DMS153 (cell line): Measurements from ENCODE around the gene NONO.
"Not testable (repeated sequence)": the region's sequence is repeated elsewhere in the genome, so short reads cannot be mapped to it uniquely, and the experiment has no call there.

Source experiments
- DNase-seq: peaks from one replicate; lab custom pipeline; 2025; lab: John Stamatoyannopoulos, UW

NONO gene, protein sequence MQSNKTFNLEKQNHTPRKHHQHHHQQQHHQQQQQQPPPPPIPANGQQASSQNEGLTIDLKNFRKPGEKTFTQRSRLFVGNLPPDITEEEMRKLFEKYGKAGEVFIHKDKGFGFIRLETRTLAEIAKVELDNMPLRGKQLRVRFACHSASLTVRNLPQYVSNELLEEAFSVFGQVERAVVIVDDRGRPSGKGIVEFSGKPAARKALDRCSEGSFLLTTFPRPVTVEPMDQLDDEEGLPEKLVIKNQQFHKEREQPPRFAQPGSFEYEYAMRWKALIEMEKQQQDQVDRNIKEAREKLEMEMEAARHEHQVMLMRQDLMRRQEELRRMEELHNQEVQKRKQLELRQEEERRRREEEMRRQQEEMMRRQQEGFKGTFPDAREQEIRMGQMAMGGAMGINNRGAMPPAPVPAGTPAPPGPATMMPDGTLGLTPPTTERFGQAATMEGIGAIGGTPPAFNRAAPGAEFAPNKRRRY

DNA sequence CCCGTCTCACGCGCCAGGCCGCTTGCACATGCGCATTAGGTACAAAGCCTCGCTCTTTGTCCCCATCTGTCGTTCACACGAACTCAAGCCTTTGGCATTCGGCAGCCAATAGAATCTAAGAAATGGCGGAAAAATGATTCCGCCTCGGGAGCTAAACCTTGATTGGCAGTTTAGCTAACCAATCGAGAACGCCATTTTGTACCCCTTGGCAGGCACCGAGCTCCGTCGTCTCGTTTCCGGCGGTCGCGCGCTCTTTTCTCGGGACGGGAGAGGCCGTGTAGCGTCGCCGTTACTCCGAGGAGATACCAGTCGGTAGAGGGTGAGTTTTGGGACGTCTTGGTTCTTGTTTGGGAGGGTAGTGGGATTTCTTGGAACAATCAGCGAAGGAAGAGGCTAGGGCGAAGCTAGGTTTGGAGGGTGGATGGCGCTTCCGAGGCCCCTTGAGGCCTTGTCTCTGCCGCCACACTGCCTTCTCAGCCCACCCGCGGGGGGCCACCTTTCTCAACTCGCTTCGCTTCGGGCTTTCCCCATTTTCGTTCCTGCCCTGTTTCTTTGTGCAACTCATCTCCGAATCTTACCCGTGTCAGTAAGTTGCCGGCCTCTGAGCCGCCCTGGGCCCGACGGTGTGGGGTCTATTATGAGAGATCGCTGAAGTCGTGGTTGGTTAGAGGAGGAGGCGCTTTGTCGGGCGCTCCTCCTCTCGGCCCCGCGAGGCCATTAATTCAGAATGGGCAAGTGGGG, at the start of gene NONO:
Gene NONO, plus strand, starts transcription at position 233 of the 741 bp plus-strand sequence. CDS start 7,003 bp downstream, outside the sequence.
- peak; percentile 97 for DNase-seq

DNA sequence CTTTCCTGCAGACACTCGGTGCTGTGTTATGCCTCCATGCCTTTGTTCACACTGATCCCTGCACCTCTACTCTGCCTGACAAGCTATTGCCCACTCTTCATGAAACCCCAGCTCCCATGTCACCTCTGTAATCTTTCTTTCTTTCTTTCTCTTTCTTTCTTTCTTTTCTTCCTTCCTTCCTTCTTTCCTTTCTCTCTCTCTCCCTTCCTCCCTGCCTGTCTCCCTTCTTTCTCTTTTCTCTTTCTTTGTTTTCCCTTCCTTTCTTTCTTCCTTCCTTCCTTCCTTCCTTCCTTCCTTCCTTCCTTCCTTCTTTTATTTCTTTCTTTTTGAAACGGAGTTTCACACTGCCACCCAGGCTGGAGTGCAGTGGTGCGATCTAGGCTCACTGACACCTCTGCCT, 48.0 kb upstream of the NONO start:
- no peak for DNase-seq

DNA sequence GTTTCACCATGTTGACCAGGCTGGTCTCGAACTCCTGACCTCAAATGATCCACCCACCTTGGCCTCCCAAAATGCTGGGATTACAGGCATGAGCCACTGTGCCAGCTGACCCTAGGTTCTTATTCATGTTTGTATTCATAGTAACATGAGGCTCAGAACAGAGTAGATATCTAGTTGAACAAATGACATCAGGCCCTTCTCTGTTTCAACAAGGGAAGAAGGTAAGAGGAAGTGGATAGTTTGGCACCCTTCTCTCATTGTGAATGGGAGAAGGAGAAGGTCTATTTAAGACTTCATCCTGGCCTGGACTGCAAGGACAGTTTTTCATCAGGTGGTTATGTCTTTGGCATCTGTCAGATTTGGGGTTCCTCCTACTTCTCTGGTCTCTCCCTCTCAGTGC, 46.6 kb upstream of the NONO start:
- no peak for DNase-seq

DNA sequence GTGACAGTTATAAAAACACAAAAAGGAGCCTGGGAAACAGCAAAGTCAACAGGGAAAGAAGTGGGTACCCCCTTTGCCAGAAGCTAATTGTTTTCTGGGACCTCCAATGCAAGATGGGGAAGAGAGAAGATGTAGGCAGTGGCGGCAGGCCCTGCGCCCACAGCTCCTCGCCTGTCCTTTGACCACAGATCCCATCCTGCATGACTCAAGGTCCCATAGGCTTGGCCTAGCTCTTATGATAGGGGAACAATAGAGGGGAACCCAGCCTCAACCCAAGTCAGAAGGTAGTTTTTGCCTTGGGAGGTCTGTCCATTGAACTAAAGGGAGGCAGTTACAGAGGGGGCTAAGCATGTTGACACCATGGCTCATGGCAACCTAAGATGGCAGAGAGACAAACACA, 43.7 kb upstream of the NONO start:
- no peak for DNase-seq

DNA sequence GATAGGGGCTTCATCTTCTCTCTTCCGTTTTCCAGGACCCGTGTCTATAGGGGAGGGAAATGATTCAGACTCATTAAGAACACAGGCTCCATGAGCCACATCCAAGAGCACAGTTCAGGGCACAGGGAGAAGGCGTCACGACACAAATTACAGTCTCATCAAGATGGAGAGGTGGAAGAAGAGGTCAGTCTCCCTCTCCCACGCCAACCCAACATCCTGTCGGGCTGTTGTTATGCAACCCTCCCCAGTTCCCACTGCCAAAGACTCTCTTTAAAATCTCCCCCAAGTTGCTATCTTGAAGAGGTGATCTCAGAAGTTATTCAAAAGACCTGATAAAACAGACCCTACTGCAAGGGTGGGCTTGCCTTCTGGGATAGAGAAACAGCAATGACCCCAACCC, 42.1 kb upstream of the NONO start:
- no peak for DNase-seq

DNA sequence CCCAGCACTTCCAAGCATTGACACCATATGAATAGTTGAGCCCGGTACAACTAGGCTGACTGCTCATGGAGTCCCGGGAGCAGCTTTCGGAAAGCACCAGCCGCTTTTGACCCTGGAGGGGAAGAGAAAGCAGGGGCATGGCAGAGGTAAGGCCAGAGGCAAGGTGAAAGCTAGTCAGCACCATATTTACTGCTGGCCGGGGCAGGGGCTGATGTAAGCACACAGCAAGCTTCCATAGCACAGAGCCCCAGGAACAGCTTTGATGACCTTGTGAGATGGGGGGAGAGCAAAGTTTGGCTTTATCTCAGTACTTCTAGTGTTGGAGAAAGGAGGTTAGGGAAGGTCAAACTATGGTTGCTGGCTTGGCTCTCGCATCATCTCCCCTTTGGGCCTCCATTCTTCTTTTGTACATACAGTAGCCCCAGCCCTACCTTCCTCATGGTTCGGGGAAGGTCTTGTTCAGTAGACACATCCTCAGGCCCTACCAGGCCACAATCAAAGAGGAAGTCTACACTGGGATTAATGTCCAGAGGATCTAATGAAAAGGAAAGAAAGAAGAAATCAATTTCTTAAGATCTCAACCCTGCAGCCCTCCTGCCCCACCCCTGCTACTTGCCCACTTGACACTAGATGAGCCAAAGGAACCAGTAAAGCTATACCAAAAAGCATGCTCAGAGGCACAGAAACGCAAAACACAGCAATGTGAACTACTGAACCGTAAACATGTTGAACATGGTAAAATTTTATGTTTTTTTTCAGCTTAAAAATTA, 38.9 kb upstream of the NONO start:
- DNase-seq = no peak

DNA sequence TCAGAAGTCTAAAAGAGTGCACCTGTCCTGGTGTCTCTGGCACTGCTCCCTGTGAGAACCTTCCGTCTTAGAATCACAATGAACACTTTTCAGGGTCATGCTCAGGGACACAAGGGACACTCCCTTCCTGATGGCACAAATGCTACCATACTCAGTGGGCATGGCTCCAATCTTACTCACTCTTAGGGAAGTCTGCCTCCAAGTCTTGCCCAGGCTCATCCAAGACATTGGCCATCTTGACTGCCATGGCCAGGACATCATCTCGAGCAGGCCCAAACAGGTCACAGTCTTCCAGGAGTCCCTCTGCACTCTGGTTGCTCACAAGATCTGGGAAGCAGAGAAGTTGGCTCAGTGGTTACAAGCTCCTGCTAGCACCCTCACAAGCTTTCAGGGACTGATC, 38.3 kb upstream of the NONO start:
- no peak for DNase-seq

DNA sequence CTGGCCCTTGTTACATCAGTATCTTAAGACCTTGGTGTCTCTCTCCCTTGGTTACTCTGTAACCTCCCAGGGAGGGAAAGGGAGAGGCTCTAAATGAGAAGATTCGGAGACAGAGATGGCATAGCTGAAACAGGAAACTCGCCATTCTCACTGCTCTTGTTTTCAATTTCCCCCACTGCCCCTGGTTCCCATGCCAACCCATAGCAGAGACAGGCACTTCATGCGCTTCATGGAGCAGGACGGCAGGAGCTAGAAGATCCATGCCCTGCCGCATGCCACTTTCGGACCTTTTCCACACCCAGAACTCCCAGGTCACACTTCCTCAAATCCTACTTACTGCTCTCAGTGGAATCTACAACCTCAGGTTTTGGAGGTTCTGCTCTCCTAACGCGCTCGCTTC, 32.6 kb upstream of the NONO start:
- no peak for DNase-seq

DNA sequence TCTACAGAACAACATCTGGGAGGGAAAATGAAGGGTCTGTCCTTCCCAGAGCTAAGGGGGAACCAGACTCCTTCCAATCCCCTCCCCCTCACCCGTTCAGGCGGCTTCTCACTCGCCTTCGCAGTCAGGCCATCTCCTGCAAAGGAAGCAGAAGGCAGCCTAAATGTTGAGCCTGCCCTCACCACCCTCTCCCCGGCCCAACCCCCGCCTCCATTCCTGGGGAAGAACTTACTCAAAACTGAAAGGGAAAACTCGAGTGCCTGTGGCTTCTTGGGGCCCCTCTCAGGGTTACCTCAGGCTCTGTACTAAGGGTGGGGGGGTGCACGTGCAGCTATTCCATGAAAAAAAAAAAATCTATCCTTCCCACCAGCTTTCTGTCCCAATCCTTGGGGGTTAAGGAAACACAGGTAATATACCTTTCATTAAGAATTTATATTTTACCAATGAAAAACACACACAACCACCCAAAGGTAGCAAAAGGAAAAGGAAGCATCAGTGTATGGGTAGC, 31.9 kb upstream of the NONO start:
- DNase-seq = no peak

DNA sequence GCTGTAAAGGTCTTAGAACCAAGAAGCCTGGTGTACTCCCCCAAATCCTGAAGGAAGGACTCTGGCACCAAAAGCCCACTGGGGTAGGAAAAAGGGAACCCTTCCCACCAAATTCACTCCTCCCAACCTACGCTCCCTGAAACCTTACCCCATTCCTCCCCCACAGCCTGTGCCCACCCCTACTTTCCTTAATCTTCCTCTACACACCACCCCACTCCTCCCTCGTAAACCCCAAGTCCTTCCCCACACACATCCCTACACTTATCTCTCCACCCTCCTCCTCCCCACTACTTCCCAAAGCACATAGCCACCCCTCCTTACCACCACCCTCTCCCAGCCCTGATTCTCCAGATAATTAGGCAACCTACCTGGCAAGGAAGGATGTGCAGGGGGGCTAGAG, 31.2 kb upstream of the NONO start:
- no peak for DNase-seq

DNA sequence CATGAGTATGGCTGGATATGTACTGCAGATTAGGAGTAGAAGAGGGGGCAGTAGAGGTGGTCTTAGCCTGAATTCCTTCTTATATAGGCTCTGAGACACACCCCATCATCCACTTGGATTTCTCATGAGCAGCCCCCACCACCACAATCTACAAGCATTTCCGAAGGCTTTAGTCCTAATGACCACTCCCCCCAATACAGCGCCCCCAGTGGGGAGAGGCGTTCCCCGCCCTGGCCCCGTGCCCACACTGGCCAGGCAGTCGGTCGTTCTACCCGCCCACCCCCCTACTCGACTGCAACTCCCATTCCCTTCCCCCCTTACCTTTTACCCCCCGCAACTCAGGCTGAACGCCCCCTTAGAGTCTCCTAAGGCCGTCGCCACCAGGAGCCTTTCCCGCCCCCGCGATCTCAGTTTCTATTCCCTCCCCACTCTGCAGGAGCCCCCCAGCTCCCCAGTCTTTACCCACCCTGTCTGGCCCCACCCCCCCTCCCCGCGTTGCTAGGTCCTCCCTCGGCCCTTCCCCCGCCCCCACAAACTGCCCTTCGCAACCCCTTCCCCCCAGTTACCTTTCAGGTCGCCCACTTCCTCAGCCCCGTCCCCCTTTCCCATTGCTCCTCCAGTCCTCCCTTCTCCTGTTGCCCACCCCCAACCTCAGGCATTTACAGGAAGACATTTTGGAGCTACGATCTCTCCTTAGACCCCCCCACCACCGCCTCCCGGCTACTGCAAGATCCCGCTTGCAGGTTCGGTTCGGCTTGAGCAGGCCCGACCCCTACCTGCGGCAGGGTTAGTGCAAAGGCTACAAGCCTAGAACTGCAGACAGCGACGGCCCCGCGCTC, 30.0 kb upstream of the NONO start:
- no peak for DNase-seq

DNA sequence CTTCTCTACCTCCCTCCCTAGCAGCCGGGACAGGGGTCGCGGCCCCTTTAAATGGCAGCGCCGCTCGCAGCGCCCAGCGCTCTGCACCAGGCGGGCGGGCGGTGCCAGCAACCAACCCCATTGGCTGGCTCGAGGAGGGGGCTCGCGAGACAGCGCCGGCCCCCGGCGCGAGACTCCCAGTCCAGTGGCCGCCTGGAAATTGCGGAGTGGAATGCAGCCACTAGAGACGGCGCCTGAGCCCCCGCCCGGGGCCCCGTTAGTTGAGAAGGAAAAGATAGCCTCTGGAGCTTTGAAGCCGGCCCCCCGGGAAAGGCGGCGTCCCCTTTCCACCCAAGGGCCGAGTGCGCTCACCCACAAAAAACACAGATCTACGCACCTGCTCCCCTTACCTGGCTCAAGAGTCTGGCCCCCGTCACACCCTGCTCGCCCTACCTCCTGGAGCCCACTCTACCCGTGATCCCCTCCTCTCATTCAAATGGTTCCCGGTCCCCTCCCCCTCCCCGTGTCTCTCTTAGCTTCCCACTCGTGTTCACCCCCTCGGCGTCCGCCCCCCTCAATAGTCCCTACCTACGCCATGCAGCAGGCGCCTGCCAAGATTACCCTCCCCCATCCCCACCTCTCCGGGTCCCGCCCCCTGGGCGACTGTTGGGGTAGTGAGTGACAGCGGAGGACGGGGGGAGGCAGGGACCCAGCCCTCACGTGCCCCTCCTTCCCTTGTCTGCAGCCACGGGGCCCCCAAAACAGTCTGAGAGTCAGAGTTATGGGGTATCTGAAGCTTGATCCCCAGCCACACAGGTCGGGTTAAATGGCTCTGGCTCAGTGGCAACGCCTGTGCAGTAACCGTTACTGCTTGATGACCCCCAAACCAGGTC, 29.1 kb upstream of the NONO start, which contains the start of gene ZMYM3:
Gene ZMYM3, minus strand, starts transcription at position 49 of the 872 bp plus-strand sequence. CDS start 885 bp downstream, outside the sequence.
- DNase-seq = peak; percentile 76

DNA sequence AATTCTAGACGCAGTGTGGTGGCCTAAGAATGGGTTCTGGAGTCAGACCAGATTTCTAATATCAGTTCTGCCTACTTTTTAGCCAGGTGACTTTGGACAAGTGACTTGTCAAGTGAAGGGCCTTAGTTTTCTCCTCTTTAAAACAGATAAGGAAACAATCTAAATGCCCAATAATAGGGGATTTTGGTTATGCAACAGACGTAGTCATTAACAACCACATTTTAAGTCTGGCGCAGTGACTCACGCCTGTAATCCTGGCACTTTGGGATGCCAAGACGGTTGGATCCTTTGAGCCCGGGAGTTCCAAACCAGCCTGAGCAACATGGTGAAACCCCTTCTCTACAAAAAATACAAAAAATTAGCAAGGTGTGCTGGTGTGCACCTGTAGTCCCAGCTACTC, 27.4 kb upstream of the NONO start:
- no peak for DNase-seq

DNA sequence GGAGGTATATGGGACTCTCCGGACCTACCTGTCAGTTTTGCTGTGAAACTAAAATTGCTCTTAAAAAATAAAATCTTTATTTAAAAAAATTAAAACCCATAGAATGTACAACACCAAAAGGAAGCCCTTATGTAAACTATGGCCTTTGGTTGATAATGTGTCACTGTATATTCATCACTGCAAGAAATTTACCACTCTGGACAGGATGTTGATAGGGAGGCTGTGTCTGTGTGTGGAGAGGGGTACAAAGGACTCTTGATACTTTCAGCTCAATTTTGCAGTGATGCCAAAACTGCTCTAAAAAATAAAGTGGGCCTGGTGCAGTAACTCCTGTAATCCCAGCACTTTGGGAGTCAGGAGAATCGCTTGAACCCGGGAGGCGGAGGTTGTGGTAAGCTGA, 26.6 kb upstream of the NONO start:
- DNase-seq = peak; percentile 1

DNA sequence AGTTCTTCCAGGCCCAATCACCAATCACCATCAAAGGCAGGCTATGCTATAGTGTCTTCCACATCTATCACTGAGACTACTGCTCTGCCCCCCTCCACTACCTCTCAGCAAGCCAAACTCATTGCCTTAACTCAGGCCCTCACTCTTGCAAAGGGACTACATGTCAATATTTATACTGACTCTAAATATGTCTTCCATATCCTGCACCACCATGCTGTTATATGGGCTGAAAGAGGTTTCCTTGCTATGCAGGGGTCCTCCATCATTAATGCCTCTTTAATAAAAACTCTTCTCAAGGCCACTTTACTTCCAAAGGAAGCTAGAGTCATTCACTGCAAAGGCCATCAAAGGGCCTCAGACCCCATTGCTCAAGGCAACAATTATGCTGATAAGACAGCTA, 14.8 kb upstream of the NONO start:
- DNase-seq = not testable (repeated sequence)

DNA sequence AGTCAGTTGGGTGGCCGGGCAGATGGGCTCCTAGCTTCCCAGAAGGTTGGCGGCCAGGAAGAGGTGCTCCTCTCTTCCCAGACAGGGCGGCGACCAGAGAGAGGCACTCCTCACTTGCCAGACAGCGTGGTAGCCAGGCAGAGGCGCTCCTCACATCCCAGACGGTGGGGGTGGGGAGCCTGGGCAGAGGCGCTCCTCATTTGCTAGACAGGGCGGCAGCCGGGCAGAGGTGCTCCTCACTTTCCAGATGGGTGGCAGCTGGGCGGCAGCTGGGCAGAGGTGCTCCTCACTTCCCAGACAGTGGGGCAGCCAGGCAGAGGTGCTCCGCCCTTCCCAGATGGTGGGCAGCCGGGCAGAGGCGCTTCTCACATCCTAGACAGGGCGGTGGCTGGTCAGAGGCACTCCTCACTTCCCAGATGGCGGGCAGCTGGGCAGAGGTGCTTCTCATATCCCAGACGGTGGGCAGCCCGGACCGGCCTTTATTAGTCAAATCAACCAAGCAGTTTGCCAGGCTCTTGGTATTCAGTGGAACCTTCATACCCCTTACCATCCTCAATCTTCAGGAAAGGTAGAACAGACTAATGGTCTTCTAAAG, 13.5 kb upstream of the NONO start:
- no peak for DNase-seq

DNA sequence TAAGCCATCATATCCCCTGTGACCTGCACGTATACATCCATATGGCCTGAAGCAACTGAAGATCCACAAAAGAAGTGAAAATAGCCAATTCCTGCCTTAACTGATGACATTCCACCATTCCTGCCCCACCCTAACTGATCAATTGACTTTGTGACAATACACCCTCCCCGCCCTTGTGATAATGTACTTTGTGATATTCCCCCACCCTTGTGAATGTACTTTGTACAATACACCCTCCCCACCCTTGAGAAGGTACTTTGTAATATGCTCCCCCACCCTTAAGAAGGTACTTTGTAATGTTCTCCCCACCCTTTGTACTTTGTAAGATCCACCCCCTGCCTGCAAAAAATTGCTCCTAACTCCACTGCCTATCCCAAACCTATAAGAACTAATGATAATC, 11.1 kb upstream of the NONO start:
- not testable (repeated sequence) for DNase-seq

DNA sequence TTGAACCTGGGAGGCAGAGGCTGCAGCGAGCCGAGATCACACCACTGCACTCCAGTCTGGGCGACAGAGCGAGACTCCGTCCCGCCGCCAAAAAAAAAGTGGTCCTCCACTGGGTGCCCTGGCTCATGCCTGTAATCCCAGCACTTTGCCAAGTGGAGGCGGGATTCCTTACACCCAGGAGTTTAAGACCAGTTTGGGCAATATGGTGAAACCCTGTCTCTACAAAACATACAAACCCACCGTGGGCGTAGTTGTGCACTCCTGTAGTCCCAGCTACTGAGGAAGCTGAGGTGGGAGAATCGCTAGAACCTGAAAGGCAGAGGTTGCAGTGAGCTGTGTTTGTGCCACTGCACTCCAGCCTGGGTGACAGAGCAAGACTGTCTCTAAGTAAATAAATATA, 2.1 kb upstream of the NONO start:
- not testable (repeated sequence) for DNase-seq

DNA sequence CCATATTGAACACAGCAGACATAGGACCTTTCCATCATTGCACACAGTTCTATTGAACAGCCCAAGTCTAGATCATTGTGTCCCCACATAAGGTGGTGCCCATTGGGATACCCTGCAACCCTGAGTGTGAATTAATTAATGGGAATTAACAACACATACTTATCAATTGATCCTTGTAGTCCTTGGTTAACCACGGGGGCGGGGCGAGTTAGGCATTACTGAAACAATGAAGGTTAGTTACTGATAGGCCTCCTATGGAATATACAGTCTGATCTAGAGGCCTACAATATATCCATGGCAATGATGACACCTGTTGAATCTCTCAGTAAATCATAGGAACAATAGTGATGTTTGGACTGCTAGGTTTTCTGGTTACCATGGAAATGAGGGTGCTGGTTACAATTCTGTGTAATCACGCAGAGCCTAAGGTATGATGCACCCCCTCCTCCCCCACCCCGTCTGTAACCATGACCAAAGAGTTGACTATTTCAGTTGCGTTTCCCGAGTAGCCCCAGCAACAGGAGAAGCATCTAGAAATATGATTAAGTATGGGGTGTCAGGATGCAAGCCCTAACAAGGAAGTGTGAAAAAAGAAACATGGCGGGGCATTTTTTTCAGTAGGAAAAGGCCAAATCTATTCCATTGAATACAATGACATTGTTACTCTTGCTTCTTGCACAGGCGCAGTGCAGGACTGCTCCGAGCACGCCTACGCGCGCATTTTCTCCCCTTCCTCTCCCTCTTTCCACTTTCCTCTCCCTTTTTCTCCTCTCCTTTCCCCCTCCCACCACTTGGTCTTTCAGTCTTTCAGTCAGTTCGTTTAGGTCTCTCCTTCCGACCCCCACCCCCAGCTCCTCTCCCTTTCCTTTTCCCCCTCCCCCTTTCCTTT, 677 bp upstream of the NONO start:
- no peak for DNase-seq
